Germinal center (tissue), 1 donor: Measurements from ENCODE around the gene DGAT2.
A peak's percentile ranks its signal among the peaks of the same experiment; 100 is the strongest.
"Not testable (repeated sequence)": the region's sequence is repeated elsewhere in the genome, so short reads cannot be mapped to it uniquely, and the experiment has no call there.

Experiments used
- DNase-seq: peaks from one replicate; pipeline ENCODE4 v3.0.0; 2012; ENCODE audit warnings: mixed read lengths, low spot score

The DGAT2 gene

GRCh38 chr11:75768112-75768908 lies at the start of gene DGAT2:
DGAT2 (plus strand) TSS chr11:75768778; CDS start chr11:75768992, 214 bp downstream.
- peak; percentile 85 for DNase-seq

GRCh38 chr11:75719340-75720239 lies 49.0 kb upstream of the DGAT2 start:
- no peak for DNase-seq

- no peak for DNase-seq
Observed at GRCh38 chr11:75720639-75721038, 47.9 kb upstream of the DGAT2 start.

- no peak for DNase-seq
Observed at GRCh38 chr11:75721852-75722668, 46.5 kb upstream of the DGAT2 start.

GRCh38 chr11:75722669-75723042 lies 45.9 kb upstream of the DGAT2 start:
- DNase-seq, result no peak

GRCh38 chr11:75725547-75726320 lies 42.8 kb upstream of the DGAT2 start:
- DNase-seq, result no peak

- no peak for DNase-seq
Observed at GRCh38 chr11:75728992-75729391, 39.6 kb upstream of the DGAT2 start.

- no peak for DNase-seq
Observed at GRCh38 chr11:75731095-75731494, 37.5 kb upstream of the DGAT2 start.

- no peak for DNase-seq
Observed at GRCh38 chr11:75733071-75733430, 35.5 kb upstream of the DGAT2 start.

GRCh38 chr11:75733431-75734107 lies 35.0 kb upstream of the DGAT2 start:
- DNase-seq, result no peak

GRCh38 chr11:75734491-75735180 lies 33.9 kb upstream of the DGAT2 start:
- no peak for DNase-seq

GRCh38 chr11:75735181-75735845 lies 33.3 kb upstream of the DGAT2 start:
- DNase-seq, result no peak

- no peak for DNase-seq
Observed at GRCh38 chr11:75737314-75737713, 31.3 kb upstream of the DGAT2 start.

GRCh38 chr11:75740681-75741080 lies 27.9 kb upstream of the DGAT2 start:
- no peak for DNase-seq

GRCh38 chr11:75743159-75743558 lies 25.4 kb upstream of the DGAT2 start:
- not testable (repeated sequence) for DNase-seq

- no peak for DNase-seq
Observed at GRCh38 chr11:75743711-75744563, 24.6 kb upstream of the DGAT2 start.

GRCh38 chr11:75745807-75746206 lies 22.8 kb upstream of the DGAT2 start:
- no peak for DNase-seq

GRCh38 chr11:75748729-75749273 lies 19.8 kb upstream of the DGAT2 start:
- DNase-seq, result not testable (repeated sequence)
